NB4 (cell line): ENCODE results near the gene MTMR3.
A peak's percentile ranks its signal among the peaks of the same experiment; 100 is the strongest.

Source experiments
- DNase-seq: peaks from one replicate; pipeline ENCODE4 v3.0.0; 2010; ENCODE audit warnings: low read depth
- H3K4me3 ChIP-seq: one replicate; pipeline ENCODE4 v1.5.1; 2011; ENCODE audit warnings: mild to moderate bottlenecking, low read depth, low read length, moderate library complexity
- MYC ChIP-seq: IDR thresholded peaks from 2 replicates; pipeline ENCODE4 v1.6.1; 2011; ENCODE audit warnings: low read depth, low read length
- POLR2A ChIP-seq: IDR thresholded peaks from 2 replicates; pipeline ENCODE4 v1.6.1; 2011; ENCODE audit warnings: mild to moderate bottlenecking; ENCODE audit not compliant: insufficient read length; ENCODE audit errors: extremely low read depth
- TF ChIP-seq, protein P1 (sequence below): IDR thresholded peaks from 2 replicates; pipeline ENCODE4 v1.6.1; 2011; ENCODE audit warnings: low read depth, low read length
- TF ChIP-seq, protein P2 (sequence below): IDR thresholded peaks from one replicate; pipeline ENCODE4 v1.5.1; 2012; ENCODE audit warnings: low read depth, low read length

Gene MTMR3

DNA sequence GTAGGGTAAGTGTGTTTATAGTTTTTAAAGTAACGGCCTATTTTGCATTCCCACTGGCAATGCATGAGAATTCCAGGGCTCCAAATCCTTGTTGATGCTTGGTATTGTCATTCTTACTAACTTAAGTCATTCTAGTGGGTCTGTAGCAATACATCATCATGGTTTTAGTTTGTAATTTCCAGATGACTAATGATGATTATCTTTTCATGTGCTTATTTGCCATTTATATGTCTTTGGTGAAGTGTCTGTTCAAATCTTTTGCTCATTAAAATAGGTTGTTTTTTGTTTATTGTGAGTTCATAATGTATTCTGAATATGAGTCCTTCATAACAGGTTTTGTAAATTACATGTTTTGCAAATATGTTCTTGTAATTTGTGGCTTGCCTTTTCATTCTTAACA, 31.2 kb downstream of the MTMR3 start:
- no peak for TF ChIP-seq MYC
- TF ChIP-seq POLR2A, result no peak
- TF ChIP-seq, protein P1, sequence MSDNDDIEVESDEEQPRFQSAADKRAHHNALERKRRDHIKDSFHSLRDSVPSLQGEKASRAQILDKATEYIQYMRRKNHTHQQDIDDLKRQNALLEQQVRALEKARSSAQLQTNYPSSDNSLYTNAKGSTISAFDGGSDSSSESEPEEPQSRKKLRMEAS, result no peak
- TF ChIP-seq, protein P2, sequence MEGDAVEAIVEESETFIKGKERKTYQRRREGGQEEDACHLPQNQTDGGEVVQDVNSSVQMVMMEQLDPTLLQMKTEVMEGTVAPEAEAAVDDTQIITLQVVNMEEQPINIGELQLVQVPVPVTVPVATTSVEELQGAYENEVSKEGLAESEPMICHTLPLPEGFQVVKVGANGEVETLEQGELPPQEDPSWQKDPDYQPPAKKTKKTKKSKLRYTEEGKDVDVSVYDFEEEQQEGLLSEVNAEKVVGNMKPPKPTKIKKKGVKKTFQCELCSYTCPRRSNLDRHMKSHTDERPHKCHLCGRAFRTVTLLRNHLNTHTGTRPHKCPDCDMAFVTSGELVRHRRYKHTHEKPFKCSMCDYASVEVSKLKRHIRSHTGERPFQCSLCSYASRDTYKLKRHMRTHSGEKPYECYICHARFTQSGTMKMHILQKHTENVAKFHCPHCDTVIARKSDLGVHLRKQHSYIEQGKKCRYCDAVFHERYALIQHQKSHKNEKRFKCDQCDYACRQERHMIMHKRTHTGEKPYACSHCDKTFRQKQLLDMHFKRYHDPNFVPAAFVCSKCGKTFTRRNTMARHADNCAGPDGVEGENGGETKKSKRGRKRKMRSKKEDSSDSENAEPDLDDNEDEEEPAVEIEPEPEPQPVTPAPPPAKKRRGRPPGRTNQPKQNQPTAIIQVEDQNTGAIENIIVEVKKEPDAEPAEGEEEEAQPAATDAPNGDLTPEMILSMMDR, result no peak
- no peak for DNase-seq
- no peak overlapping the region for H3K4me3 ChIP-seq

DNA sequence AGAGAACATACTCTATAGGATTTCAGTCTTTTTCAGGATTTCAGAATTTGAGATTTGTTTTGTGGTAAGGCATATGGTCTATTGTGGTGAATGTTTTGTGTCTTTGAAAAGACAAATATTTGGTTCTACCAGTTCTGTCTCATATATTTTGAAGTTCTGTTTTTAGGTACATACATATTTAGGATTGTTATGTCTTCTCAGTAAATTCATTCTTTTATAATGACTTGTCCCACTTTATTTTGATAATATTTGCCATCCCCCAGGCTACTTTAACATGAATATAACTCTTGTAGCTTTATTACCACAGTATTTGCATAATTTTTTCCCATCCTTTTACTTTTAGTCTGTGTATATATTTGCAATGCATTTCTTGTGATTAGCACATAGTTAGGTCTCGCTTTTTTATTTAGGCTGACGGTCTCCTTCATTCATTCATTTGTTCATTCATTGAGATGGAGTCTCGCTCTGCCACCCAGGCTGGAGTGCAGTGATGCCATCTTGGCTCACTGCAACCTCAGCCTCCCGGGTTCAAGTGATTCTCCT, 32.1 kb downstream of the MTMR3 start:
- DNase-seq, result no peak
- H3K4me3 ChIP-seq, result no peak overlapping the region
- TF ChIP-seq, protein P1, result no peak
- TF ChIP-seq, protein P2, result no peak
- TF ChIP-seq POLR2A (no peak), MYC (no peak)

DNA sequence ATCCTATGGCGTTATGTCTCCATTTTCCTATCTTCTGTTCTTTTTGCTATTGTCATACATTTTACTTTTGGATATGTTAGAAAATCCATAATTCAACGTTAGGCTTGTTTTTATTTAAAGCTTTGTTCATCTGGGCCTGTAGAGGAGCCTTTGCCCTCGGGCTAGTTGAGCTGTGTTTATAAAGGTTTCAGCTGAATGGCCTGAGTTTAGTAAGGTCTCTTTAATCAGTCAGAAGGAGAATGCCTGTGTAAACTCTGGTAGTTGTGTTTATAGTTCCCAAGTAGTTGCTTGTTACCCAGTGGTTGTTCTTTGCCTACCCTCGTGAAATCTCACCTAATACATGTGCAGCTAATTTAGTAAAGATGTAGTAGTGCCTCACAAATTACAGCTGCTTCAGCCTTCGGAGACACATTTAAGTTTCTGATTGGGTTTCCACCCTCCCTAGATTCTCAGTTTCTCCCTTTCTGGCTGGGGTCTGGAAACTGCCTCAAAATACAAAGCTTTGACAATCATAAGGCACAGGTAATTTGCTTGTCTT, 33.1 kb downstream of the MTMR3 start:
- no peak for TF ChIP-seq MYC
- TF ChIP-seq, protein P1, result no peak
- no peak for TF ChIP-seq POLR2A
- TF ChIP-seq, protein P2, result no peak
- no peak for DNase-seq

DNA sequence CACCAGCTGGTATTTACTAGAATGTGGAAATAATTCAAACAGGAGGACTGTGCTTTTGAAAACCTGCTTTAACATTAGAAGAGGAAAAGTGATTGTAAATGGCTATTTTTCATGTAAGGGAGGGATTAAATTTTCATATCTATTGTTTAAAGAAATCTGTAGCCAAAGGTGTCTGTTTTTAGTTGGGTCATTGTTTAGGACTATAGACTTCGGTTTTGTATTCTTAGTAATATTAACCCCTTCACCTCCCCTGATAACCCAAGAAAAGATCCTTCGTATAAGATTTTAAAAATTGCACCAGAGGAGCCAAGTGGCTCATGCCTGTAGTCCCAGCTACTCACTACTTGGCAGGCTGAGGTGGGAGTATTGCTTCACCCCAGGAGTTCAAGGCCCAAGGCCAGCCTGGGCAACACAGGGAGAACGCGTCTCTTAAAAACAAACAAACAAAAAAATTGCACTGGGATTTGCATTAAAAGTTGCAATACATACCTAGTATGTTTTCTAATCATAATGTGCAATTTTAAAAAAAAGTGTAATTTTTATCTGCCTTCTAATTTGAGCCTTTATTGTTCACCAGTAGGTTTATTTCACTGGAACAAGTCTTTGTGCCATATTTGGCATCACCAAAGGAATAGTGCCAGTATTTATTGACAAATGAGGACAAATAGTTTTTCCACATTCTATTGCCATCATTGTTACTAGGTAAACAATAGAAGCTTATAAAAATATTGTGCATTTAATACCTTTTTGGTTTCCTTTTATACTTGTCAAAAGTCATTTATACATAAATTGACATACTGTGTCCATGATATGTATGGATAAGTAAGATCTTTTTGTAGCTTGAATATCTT, 34.3 kb downstream of the MTMR3 start:
- TF ChIP-seq, protein P1, result no peak
- TF ChIP-seq POLR2A (no peak), MYC (no peak)
- TF ChIP-seq, protein P2, result no peak
- no peak overlapping the region for H3K4me3 ChIP-seq

More for the DNA sequence above, 33.1 kb downstream of the MTMR3 start:
- no peak overlapping the region for H3K4me3 ChIP-seq

DNA sequence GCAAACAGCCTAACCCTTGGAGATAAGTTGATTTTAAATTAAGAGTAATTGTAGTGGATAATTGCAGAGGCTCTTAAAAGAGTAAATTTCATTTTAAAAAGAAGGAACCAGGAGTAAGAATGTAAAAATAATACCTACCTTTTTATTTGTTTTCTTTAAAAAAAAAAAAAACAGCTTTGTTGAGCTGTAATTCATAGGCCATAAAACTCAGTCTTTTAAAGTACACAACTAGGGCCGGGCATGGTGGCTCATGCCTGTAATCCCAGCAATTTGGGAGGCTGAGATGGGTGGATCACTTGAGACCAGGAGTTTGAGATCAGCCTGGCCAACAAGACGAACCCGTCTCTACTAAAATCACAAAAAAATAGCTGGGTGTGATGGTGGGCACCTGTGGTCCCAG, 42.4 kb downstream of the MTMR3 start:
- no peak for DNase-seq
- TF ChIP-seq, protein P1, result no peak
- TF ChIP-seq MYC (no peak), POLR2A (no peak)
- TF ChIP-seq, protein P2, result no peak

More for the DNA sequence above, 34.3 kb downstream of the MTMR3 start:
- peak; percentile 9 for DNase-seq

More for the DNA sequence above, 42.4 kb downstream of the MTMR3 start:
- no peak overlapping the region for H3K4me3 ChIP-seq
